Mesenchymal stem cell (in vitro differentiated cells and primary cell): ENCODE data around the gene NLRP6. TPM values are rescaled to one million over a fixed set of nuclear protein-coding genes. Genes with fewer than 3 reads are reported as not detected.

Experiments used
- small RNA-seq: library from polyadenylated mRNA; stranded (forward); fragments of <200 nt; extraction: miRNeasy Mini kit (QIAGEN cat#:217004); gene quantifications from one replicate; pipeline ENCODE3, GENCODE V24; 2013; ENCODE audit warnings: low read depth

NLRP6 gene

Small RNA genes lying within 50 kb of the gene (small RNA-seq; reads per million reads assigned to genes)
- gene AC136475.6 = not detected
